Adrenal gland (tissue), 5 donors: ENCODE measurements around the gene PARP6.

Experiments
- CTCF ChIP-seq, 6 experiments: fragments of 450-650 bp in 4 of 6; fragments of 200-600 bp in 2 of 6; sonication (generic) in 1 of 6; IDR thresholded peaks; 1 replicate in 5 of 6; 2 replicates in 1 of 6; pipeline versions ENCODE4 v1.5.1 to v1.8.0; 2016 to 2021; ENCODE audit warnings: antibody characterized with exemption in 6 of 6, mild to moderate bottlenecking in 2 of 6, moderate library complexity in 1 of 6
- POLR2A ChIP-seq, 2 donors: fragments of 450-650 bp; IDR thresholded peaks; one replicate each; pipeline ENCODE4 v1.6.1; 2017; ENCODE audit warnings: antibody characterized with exemption in 2 of 2, mild to moderate bottlenecking in 2 of 2, moderate library complexity in 1 of 2
- donor health status: DM: no; HTN: no; CAD: no.

- TF ChIP-seq CTCF (IDR thresholded peaks at IDR 0.05), result no peak
- TF ChIP-seq POLR2A (IDR thresholded peaks at IDR 0.05), result no peak
Measured at GRCh38 chr15:72281713-72282112, 9.4 kb upstream of the PARP6 start.
